Measurements from ENCODE around the gene SERPINA1. TPM values are rescaled to one million over a fixed set of nuclear protein-coding genes. Genes with fewer than 3 reads are reported as not detected.
"Not testable (repeated sequence)": the region's sequence is repeated elsewhere in the genome, so short reads cannot be mapped to it uniquely, and the experiment has no call there.

The SERPINA1 gene
- total RNA-seq, 1 donor from 2014 or later = not detected

- Mint-ChIP-seq H3K4me1 (peaks cover 10% of the 10 kb centered on the region), H3K36me3 (ENCODE audit: low read depth) (no peaks in the 10 kb centered on the region), H3K4me3 (no peak overlapping the region), H3K27ac (ENCODE audit: unreplicated experiment) (no peak overlapping the region), H3K27me3 (ENCODE audit: low read depth) (peaks cover 27% of the 10 kb centered on the region), H3K9me3 (peaks cover 1% of the 10 kb centered on the region)
- no peak for DNase-seq (ENCODE audit: low read depth, low spot score)
- TF ChIP-seq CTCF (conservative IDR thresholded peaks at IDR 0.05) = no peak
These were observed 31.2 kb downstream of the SERPINA1 start for GRCh38 chr14:94357166-94357565.

- Mint-ChIP-seq H3K9me3 (peaks cover 8% of the 10 kb centered on the region), H3K27ac (ENCODE audit: unreplicated experiment) (no peak overlapping the region), H3K4me3 (no peak overlapping the region), H3K4me1 (peaks cover 10% of the 10 kb centered on the region), H3K27me3 (ENCODE audit: low read depth) (peaks cover 32% of the 10 kb centered on the region), H3K36me3 (ENCODE audit: low read depth) (no peaks in the 10 kb centered on the region)
- DNase-seq (ENCODE audit: low read depth, low spot score) = no peak
- no peak for TF ChIP-seq CTCF (conservative IDR thresholded peaks at IDR 0.05)
These were observed 31.9 kb downstream of the SERPINA1 start for GRCh38 chr14:94356379-94357056.

- no peaks in the 10 kb centered on the region for H3K36me3 Mint-ChIP-seq (ENCODE audit: low read depth)
- no peak overlapping the region for H3K27ac Mint-ChIP-seq (ENCODE audit: unreplicated experiment)
- TF ChIP-seq CTCF (conservative IDR thresholded peaks at IDR 0.05) = peak; percentile 55
- DNase-seq (ENCODE audit: low read depth, low spot score) = peak; percentile 20
- peaks cover 12% of the 10 kb centered on the region for H3K9me3 Mint-ChIP-seq
- peaks cover 10% of the 10 kb centered on the region for H3K4me1 Mint-ChIP-seq
- H3K27me3 Mint-ChIP-seq (ENCODE audit: low read depth) = peaks cover 36% of the 10 kb centered on the region
- H3K4me3 Mint-ChIP-seq = no peak overlapping the region
These were observed 33.1 kb downstream of the SERPINA1 start for GRCh38 chr14:94355191-94355794.

GRCh38 chr14:94354638-94355185 is 33.7 kb downstream of the SERPINA1 start:
- Mint-ChIP-seq H3K4me3 (no peak overlapping the region), H3K36me3 (ENCODE audit: low read depth) (no peaks in the 10 kb centered on the region), H3K9me3 (peaks cover 12% of the 10 kb centered on the region), H3K27me3 (ENCODE audit: low read depth) (peaks cover 36% of the 10 kb centered on the region), H3K27ac (ENCODE audit: unreplicated experiment) (no peak overlapping the region), H3K4me1 (peaks cover 10% of the 10 kb centered on the region)
- no peak for DNase-seq (ENCODE audit: low read depth, low spot score)
- TF ChIP-seq CTCF (conservative IDR thresholded peaks at IDR 0.05) = no peak

GRCh38 chr14:94354190-94354589 is 34.2 kb downstream of the SERPINA1 start:
- H3K4me1 Mint-ChIP-seq = peaks cover 10% of the 10 kb centered on the region
- not testable (repeated sequence) for H3K4me3 Mint-ChIP-seq; DNase-seq (ENCODE audit: low read depth, low spot score); H3K36me3 Mint-ChIP-seq (ENCODE audit: low read depth)
- H3K27me3 Mint-ChIP-seq (ENCODE audit: low read depth) = peaks cover 39% of the 10 kb centered on the region
- H3K9me3 Mint-ChIP-seq = peaks cover 12% of the 10 kb centered on the region
- H3K27ac Mint-ChIP-seq (ENCODE audit: unreplicated experiment) = peak overlapping the region; percentile 52

- no peak for DNase-seq (ENCODE audit: low read depth, low spot score)
- peaks cover 12% of the 10 kb centered on the region for H3K9me3 Mint-ChIP-seq
- H3K27me3 Mint-ChIP-seq (ENCODE audit: low read depth) = peaks cover 21% of the 10 kb centered on the region
- no peak overlapping the region for H3K4me3 Mint-ChIP-seq
- no peak for TF ChIP-seq CTCF (conservative IDR thresholded peaks at IDR 0.05)
- no peaks in the 10 kb centered on the region for H3K4me1 Mint-ChIP-seq
- H3K36me3 Mint-ChIP-seq (ENCODE audit: low read depth) = no peaks in the 10 kb centered on the region
- H3K27ac Mint-ChIP-seq (ENCODE audit: unreplicated experiment) = no peak overlapping the region
These were observed 39.1 kb downstream of the SERPINA1 start for GRCh38 chr14:94349276-94349675.
